Keratinocyte (primary cell): Measurements from ENCODE around the gene IFT81. TPM values are rescaled to one million over a fixed set of nuclear protein-coding genes. Genes with fewer than 3 reads are reported as not detected.
A peak's percentile ranks its signal among the peaks of the same experiment; 100 is the strongest.

Experiments used
- DNase-seq: peaks from one replicate; pipeline ENCODE4 v3.0.0-alpha.2; 2011; ENCODE audit warnings: low read depth, missing footprints, low spot score
- FAIRE-seq: peaks from 2 replicates; lab custom pipeline; 2011; peaks lifted over from hg19 to GRCh38; lab: Jason Lieb, UNC
- H2AFZ ChIP-seq: 2 replicates; pipeline ENCODE4 v1.6.0; 2012; ENCODE audit warnings: low read length, control low read depth, inconsistent platforms; ENCODE audit not compliant: control insufficient read depth
- H3K27ac ChIP-seq: 2 replicates; pipeline ENCODE4 v1.5.1; 2011; ENCODE audit warnings: low read length; ENCODE audit not compliant: control insufficient read depth, insufficient read depth
- H3K27me3 ChIP-seq: 3 replicates; pipeline ENCODE4 v1.6.0; 2011; ENCODE audit warnings: low read length; ENCODE audit not compliant: control insufficient read depth, insufficient read depth; ENCODE audit errors: extremely low read depth
- H3K36me3 ChIP-seq, 2 experiments: 2 replicates in 1 of 2; 3 replicates in 1 of 2; pipeline ENCODE4 v1.5.1; 2011; ENCODE audit warnings: low read length in 2 of 2, mild to moderate bottlenecking in 1 of 2; ENCODE audit not compliant: control insufficient read depth in 2 of 2, insufficient read depth in 2 of 2; ENCODE audit errors: extremely low read depth in 1 of 2
- H3K4me1 ChIP-seq: 3 replicates; pipeline ENCODE4 v1.5.1; 2011; ENCODE audit warnings: low read length; ENCODE audit not compliant: control insufficient read depth, insufficient read depth; ENCODE audit errors: extremely low read depth
- H3K4me2 ChIP-seq: 3 replicates; pipeline ENCODE4 v1.6.0; 2011; ENCODE audit warnings: low read depth, low read length; ENCODE audit not compliant: control insufficient read depth, insufficient read depth; ENCODE audit errors: extremely low read depth
- H3K4me3 ChIP-seq, 3 experiments: fragments of 200-600 bp in 1 of 3; sonication (generic) in 1 of 3; 2 replicates in 2 of 3; 3 replicates in 1 of 3; pipeline ENCODE4 v1.5.1; 2011 to 2016; ENCODE audit warnings: low read length in 3 of 3, mild to moderate bottlenecking in 3 of 3, control low read depth in 2 of 3, inconsistent platforms in 1 of 3, low read depth in 1 of 3, mixed read lengths in 1 of 3, mixed run types in 1 of 3, moderate library complexity in 1 of 3; ENCODE audit not compliant: control insufficient read depth in 2 of 3, insufficient read depth in 2 of 3; ENCODE audit errors: extremely low read depth in 1 of 3
- H3K79me2 ChIP-seq: 2 replicates; pipeline ENCODE4 v1.6.0; 2012; ENCODE audit warnings: low read length; ENCODE audit not compliant: control insufficient read depth, insufficient read depth
- H3K9ac ChIP-seq: 3 replicates; pipeline ENCODE4 v1.6.0; 2011; ENCODE audit warnings: low read length; ENCODE audit not compliant: control insufficient read depth, insufficient read depth; ENCODE audit errors: extremely low read depth
- H3K9me1 ChIP-seq: 3 replicates; pipeline ENCODE4 v1.6.0; 2011; ENCODE audit warnings: low read length; ENCODE audit not compliant: control insufficient read depth, insufficient read depth; ENCODE audit errors: extremely low read depth
- H3K9me3 ChIP-seq: 2 replicates; pipeline ENCODE4 v1.5.1; 2012; ENCODE audit warnings: low read depth, low read length; ENCODE audit not compliant: control insufficient read depth
- H4K20me1 ChIP-seq: 3 replicates; pipeline ENCODE4 v1.6.0; 2011; ENCODE audit warnings: low read length; ENCODE audit not compliant: control insufficient read depth, insufficient read depth; ENCODE audit errors: extremely low read depth
- EZH2 ChIP-seq: IDR thresholded peaks from one replicate; pipeline ENCODE4 v1.6.1; 2012; ENCODE audit warnings: inconsistent platforms, mild to moderate bottlenecking, low read length, moderate library complexity
- dilution Hi-C: fragments of 300-500 bp; cut with MboI; formaldehyde crosslinking; loops from one replicate; pipeline ENCODE4 v1.7.0; 2020; ENCODE audit warnings: low sequenced_read_pairs; ENCODE audit not compliant: extremely low pct_ligation_motif_present
- polyA plus RNA-seq, 5 experiments: library from polyadenylated mRNA; depleted of rRNA in 3 of 5; stranded (reverse) in 3 of 5; stranded (forward) in 1 of 5; unstranded in 1 of 5; fragments of >200 nt; gene quantifications; 1 replicate in 1 of 5; 2 replicates in 3 of 5; 3 replicates in 1 of 5; pipeline versions ENCODE4 v1.2.1 to v1.2.3, GENCODE V29; 2011 to 2012; ENCODE audit warnings: missing spikeins in 2 of 5, low read depth in 1 of 5, low replicate concordance in 1 of 5
- TF ChIP-seq, protein P1 (sequence below), 3 experiments: IDR thresholded peaks in 1 of 3; conservative IDR thresholded peaks in 1 of 3; optimal IDR thresholded peaks in 1 of 3; 2 replicates in 2 of 3; 3 replicates in 1 of 3; pipeline versions ENCODE3 to v1.5.1; 2011; ENCODE audit warnings: low read length in 3 of 3, mild to moderate bottlenecking in 3 of 3, moderate library complexity in 2 of 3, control low read depth in 1 of 3, inconsistent platforms in 1 of 3; ENCODE audit not compliant: insufficient read depth in 2 of 3; ENCODE audit errors: extremely low read depth in 1 of 3

The IFT81 gene
- polyA plus RNA-seq, 1 donor (not counting 4 experiments of a cell fraction or from before 2014, with no cell fraction given) = 8.9 TPM

DNA sequence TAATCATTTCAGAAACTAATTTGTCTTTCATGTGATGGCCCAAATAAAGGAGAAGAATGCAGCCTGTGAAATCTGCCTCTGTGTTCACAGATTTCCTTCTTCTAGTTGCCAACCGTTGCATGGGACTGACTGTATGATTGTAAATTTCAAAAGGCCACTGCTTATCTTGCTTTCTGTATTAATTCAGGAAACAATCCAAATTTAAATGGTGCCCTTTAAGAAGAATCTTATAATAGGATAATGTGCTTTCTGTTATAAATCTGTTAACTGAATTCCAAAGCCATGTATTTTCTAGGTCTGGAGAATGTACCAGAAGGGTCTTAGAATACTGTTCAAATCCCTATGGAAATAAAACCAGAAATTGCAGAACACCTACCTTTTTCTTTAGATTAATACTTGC is 98.3 kb downstream of the IFT81 start:
- no peaks in the 10 kb centered on the region for H3K9me3 ChIP-seq
- H3K9me1 ChIP-seq = no peaks in the 10 kb centered on the region
- peaks cover 23% of the 10 kb centered on the region for H3K4me1 ChIP-seq
- no peak overlapping the region for H3K4me2 ChIP-seq
- no peaks in the 10 kb centered on the region for H3K79me2 ChIP-seq
- H3K9ac ChIP-seq = no peak overlapping the region
- no peaks in the 10 kb centered on the region for H3K27me3 ChIP-seq
- FAIRE-seq = no peak
- H3K36me3 ChIP-seq = peaks cover 0 to 2% of the 10 kb centered on the region in 2 experiments
- no peak for TF ChIP-seq EZH2
- TF ChIP-seq, protein P1, sequence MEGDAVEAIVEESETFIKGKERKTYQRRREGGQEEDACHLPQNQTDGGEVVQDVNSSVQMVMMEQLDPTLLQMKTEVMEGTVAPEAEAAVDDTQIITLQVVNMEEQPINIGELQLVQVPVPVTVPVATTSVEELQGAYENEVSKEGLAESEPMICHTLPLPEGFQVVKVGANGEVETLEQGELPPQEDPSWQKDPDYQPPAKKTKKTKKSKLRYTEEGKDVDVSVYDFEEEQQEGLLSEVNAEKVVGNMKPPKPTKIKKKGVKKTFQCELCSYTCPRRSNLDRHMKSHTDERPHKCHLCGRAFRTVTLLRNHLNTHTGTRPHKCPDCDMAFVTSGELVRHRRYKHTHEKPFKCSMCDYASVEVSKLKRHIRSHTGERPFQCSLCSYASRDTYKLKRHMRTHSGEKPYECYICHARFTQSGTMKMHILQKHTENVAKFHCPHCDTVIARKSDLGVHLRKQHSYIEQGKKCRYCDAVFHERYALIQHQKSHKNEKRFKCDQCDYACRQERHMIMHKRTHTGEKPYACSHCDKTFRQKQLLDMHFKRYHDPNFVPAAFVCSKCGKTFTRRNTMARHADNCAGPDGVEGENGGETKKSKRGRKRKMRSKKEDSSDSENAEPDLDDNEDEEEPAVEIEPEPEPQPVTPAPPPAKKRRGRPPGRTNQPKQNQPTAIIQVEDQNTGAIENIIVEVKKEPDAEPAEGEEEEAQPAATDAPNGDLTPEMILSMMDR (optimal IDR thresholded peaks at IDR 0.05 in 1 of 3, IDR thresholded peaks at IDR 0.05 in 1 of 3, conservative IDR thresholded peaks at IDR 0.05 in 1 of 3; ENCODE audit: extremely low read depth in 1 of 3, insufficient read depth in 2 of 3, low read length in 3 of 3) = no peak
- H3K27ac ChIP-seq = no peak overlapping the region
- no peaks in the 10 kb centered on the region for H4K20me1 ChIP-seq
- dilution Hi-C loops = no loop called here
- H2AFZ ChIP-seq = no peak overlapping the region
- no peak for DNase-seq
- H3K4me3 ChIP-seq = no peak overlapping the region

- peak overlapping the region; percentile 80 for H3K9ac ChIP-seq
- H3K4me2 ChIP-seq = peak overlapping the region; percentile 74
- no peak for TF ChIP-seq EZH2
- TF ChIP-seq, protein P1 (optimal IDR thresholded peaks at IDR 0.05 in 1 of 3, IDR thresholded peaks at IDR 0.05 in 1 of 3, conservative IDR thresholded peaks at IDR 0.05 in 1 of 3; ENCODE audit: extremely low read depth in 1 of 3, insufficient read depth in 2 of 3, low read length in 3 of 3) = no peak
- no peaks in the 10 kb centered on the region for H3K9me1 ChIP-seq
- peak overlapping the region in 2 of 3 experiments; percentile 67 to 71 for H3K4me3 ChIP-seq
- dilution Hi-C loops = no loop called here
- H3K9me3 ChIP-seq = no peaks in the 10 kb centered on the region
- peaks cover 23% of the 10 kb centered on the region for H3K4me1 ChIP-seq
- H2AFZ ChIP-seq = peak overlapping the region; percentile 66
- no peaks in the 10 kb centered on the region for H3K27me3 ChIP-seq
- H3K79me2 ChIP-seq = no peaks in the 10 kb centered on the region
- peak overlapping the region; percentile 97 for H3K27ac ChIP-seq
- H3K36me3 ChIP-seq = peaks cover 0 to 2% of the 10 kb centered on the region in 2 experiments
- H4K20me1 ChIP-seq = no peaks in the 10 kb centered on the region
- peak; percentile 99 for DNase-seq
- FAIRE-seq = peak; percentile 84
These were observed 99.7 kb downstream of the IFT81 start for GRCh38 chr12:110223777-110224378.
